ENCODE results near the gene DIS3L.

DIS3L gene

GRCh38 chr15:66275352-66275751 is 18.0 kb upstream of the DIS3L start:
- Histone ChIP-seq H3K36me3 (ENCODE audit: insufficient read depth) (no peaks in the 10 kb centered on the region), H3K27ac (no peak overlapping the region), H4K20me1 (ENCODE audit: insufficient read depth) (no peaks in the 10 kb centered on the region), H2AFZ (ENCODE audit: low read depth) (no peak overlapping the region), H3K4me2 (no peak overlapping the region), H3K4me1 (ENCODE audit: low read depth, poor library complexity, severe bottlenecking) (no peaks in the 10 kb centered on the region), H3K79me2 (ENCODE audit: insufficient read depth, low read depth) (no peaks in the 10 kb centered on the region), H3K9ac (no peak overlapping the region), H3K27me3 (ENCODE audit: insufficient read depth, low read depth) (no peaks in the 10 kb centered on the region), H3K4me3 (IDR thresholded peaks at IDR 0.05; ENCODE audit: insufficient read depth, low read depth, low read length) (no peak overlapping the region)
- no peak for TF ChIP-seq CTCF (conservative IDR thresholded peaks at IDR 0.05; ENCODE audit: low read depth, low read length)

- Histone ChIP-seq H3K4me2 (no peak overlapping the region), H3K27me3 (ENCODE audit: insufficient read depth, low read depth) (no peaks in the 10 kb centered on the region), H3K9ac (no peak overlapping the region), H3K4me1 (ENCODE audit: low read depth, poor library complexity, severe bottlenecking) (no peaks in the 10 kb centered on the region), H3K79me2 (ENCODE audit: insufficient read depth, low read depth) (no peaks in the 10 kb centered on the region), H4K20me1 (ENCODE audit: insufficient read depth) (no peaks in the 10 kb centered on the region), H2AFZ (ENCODE audit: low read depth) (no peak overlapping the region), H3K36me3 (ENCODE audit: insufficient read depth) (no peaks in the 10 kb centered on the region), H3K27ac (no peak overlapping the region), H3K4me3 (IDR thresholded peaks at IDR 0.05; ENCODE audit: insufficient read depth, low read depth, low read length) (no peak overlapping the region)
- no peak for TF ChIP-seq CTCF (conservative IDR thresholded peaks at IDR 0.05; ENCODE audit: low read depth, low read length)
Measured at GRCh38 chr15:66276546-66276945, 16.8 kb upstream of the DIS3L start.

- TF ChIP-seq CTCF (conservative IDR thresholded peaks at IDR 0.05; ENCODE audit: low read depth, low read length), result no peak
Measured at GRCh38 chr15:66278056-66278455, 15.3 kb upstream of the DIS3L start.

GRCh38 chr15:66278671-66279070 is 14.7 kb upstream of the DIS3L start:
- H3K4me2 ChIP-seq, result no peak overlapping the region
- H3K27ac ChIP-seq, result no peak overlapping the region
- H3K36me3 ChIP-seq (ENCODE audit: insufficient read depth), result no peaks in the 10 kb centered on the region
- H4K20me1 ChIP-seq (ENCODE audit: insufficient read depth), result no peaks in the 10 kb centered on the region
- no peaks in the 10 kb centered on the region for H3K27me3 ChIP-seq (ENCODE audit: insufficient read depth, low read depth)
- no peaks in the 10 kb centered on the region for H3K4me1 ChIP-seq (ENCODE audit: low read depth, poor library complexity, severe bottlenecking)
- no peak overlapping the region for H3K4me3 ChIP-seq (IDR thresholded peaks at IDR 0.05; ENCODE audit: insufficient read depth, low read depth, low read length)
- H2AFZ ChIP-seq (ENCODE audit: low read depth), result no peak overlapping the region
- no peaks in the 10 kb centered on the region for H3K79me2 ChIP-seq (ENCODE audit: insufficient read depth, low read depth)
- TF ChIP-seq CTCF (conservative IDR thresholded peaks at IDR 0.05; ENCODE audit: low read depth, low read length), result no peak
- no peak overlapping the region for H3K9ac ChIP-seq

More at GRCh38 chr15:66278056-66278455, 15.3 kb upstream of the DIS3L start:
- Histone ChIP-seq H3K4me2 (no peak overlapping the region), H4K20me1 (ENCODE audit: insufficient read depth) (no peaks in the 10 kb centered on the region), H3K4me1 (ENCODE audit: low read depth, poor library complexity, severe bottlenecking) (no peaks in the 10 kb centered on the region), H3K79me2 (ENCODE audit: insufficient read depth, low read depth) (no peaks in the 10 kb centered on the region), H3K4me3 (IDR thresholded peaks at IDR 0.05; ENCODE audit: insufficient read depth, low read depth, low read length) (no peak overlapping the region), H2AFZ (ENCODE audit: low read depth) (no peak overlapping the region), H3K27me3 (ENCODE audit: insufficient read depth, low read depth) (no peaks in the 10 kb centered on the region), H3K9ac (no peak overlapping the region), H3K27ac (no peak overlapping the region), H3K36me3 (ENCODE audit: insufficient read depth) (no peaks in the 10 kb centered on the region)
